ENCODE results near the gene XPO5.

The XPO5 gene

GRCh38 chr6:43494766-43495165, 81.1 kb downstream of the XPO5 start:
- DNase-seq = no peak

GRCh38 chr6:43494321-43494720, 81.5 kb downstream of the XPO5 start:
- DNase-seq = no peak

GRCh38 chr6:43493833-43494232, 82.0 kb downstream of the XPO5 start:
- no peak for DNase-seq

GRCh38 chr6:43493230-43493629, 82.6 kb downstream of the XPO5 start:
- DNase-seq = no peak

DNA sequence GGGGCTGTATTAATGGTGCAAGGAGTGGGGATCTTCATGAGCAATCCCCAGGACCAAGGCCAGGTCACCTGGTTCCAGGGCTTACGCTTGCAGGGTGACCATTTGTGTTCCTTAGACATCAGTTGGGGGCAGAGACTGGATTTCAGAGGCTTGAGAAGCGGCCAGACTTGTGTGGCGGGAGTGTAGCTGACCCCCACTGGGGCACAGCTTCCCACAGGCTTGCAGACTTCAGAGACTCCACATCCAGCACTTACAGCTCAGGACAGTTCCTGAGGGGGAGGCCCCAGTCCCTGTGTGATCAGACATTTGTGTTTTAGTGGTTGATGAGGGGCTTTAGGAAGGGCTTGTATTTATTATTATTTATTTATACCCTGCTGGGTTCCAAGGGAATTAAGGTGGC, 83.2 kb downstream of the XPO5 start:
- no peak for DNase-seq

GRCh38 chr6:43491750-43492661, 83.8 kb downstream of the XPO5 start:
- DNase-seq = no peak

DNA sequence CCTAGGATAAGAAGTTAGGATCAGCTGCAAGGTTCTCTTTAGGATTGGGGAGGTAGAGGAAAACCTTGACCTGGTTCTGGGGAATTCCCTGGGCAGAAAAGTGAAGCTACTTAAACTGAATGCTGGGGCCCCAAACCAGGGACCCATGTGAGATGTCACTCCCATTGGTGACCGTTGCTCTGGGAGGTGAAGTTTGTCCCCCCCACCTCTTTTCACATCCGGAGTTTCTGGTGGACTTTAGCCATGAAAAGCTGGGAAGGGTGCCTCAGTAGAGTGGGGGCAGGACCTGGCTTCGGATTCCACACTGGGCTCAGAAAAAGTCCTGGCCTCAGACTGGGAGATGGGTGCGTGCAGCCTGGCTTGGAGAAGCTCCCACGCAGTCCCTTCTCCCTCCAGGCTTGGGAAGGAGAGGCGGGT, 85.3 kb downstream of the XPO5 start:
- DNase-seq = no peak

DNA sequence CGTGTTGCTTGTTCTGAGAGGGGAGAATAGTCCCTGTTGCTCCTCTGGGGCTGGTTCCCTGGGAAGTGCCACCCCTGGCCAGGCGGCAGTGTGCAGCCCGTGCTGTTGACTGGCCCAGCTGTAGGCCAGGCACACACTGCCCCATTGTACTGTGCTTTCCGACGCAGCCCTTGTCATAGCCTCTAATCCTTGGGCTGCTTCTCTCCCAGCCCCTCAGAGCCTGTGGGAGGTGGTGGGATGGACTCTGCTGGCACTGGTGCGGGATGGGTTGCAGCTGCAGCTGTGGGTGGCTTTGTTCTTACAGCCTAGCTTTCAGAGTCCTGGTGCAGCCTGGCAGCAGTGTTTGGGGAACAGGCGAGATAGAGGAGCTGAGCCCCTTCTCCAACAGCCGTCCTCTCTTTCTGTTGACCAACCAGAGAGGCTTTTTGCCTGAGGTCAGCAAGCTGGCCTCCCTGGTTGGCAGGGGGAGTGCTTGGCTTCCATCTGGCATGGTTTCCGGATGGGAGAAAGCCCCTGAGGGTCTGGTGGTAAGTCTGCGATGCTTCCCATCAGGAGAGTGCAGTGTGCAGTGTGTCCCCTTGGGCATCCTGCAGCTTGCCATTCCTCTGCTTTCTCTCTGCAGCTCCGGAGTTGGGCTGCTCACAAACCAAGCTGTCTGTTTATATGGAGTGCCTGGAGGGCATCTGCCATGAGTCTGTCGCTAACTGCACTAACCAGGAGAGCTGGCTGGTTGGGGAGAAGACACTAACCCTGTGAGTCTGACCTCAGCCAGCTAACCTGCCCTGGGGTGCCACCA, 86.4 kb downstream of the XPO5 start:
- no peak for DNase-seq

GRCh38 chr6:43488667-43489276, 87.1 kb downstream of the XPO5 start:
- DNase-seq = no peak

- DNase-seq = no peak
These were observed 94.1 kb downstream of the XPO5 start for GRCh38 chr6:43481591-43482236.

GRCh38 chr6:43481075-43481474, 94.8 kb downstream of the XPO5 start:
- DNase-seq = no peak

- DNase-seq = no peak
These were observed 97.8 kb downstream of the XPO5 start for GRCh38 chr6:43478008-43478372.

- DNase-seq = peak; percentile 84
These were observed 98.4 kb downstream of the XPO5 start, which contains the start of gene TJAP1 for GRCh38 chr6:43477235-43478007. TJAP1 (plus strand) TSS chr6:43477570; CDS start chr6:43499002, 21,432 bp downstream.

GRCh38 chr6:43476746-43477145, 99.1 kb downstream of the XPO5 start:
- DNase-seq = no peak

DNA sequence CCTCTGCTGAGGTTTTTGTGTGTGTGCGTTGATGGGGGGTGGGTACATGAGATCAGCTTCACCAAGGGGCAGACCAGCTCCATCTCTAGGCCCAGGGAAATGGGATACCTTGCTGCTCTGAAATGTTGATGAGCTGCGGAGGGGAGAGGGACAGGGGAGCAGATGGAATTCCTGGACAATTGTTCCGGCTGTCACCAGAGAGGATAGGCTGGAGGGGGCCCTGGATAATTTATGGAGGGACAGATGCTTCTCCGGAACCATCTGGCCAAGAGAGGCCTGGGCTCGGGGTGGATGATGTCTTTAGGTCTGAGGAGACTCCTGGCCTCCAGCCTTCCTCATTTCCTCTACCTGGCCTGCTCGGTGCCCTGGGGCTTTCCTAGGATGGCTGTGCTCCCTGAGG, 100.3 kb downstream of the XPO5 start:
- DNase-seq = no peak

- no peak for DNase-seq
These were observed 103.3 kb downstream of the XPO5 start for GRCh38 chr6:43472515-43472914.

Data from NK-92 treated with Interleukin-12 subunit alpha and Interleukin-12 subunit beta, amount 100 ng/mL, for 24 hours (cell line).